OCI-LY1 (cell line): ENCODE measurements around the gene UBA6.

ENCODE experiments used
- H2AFZ ChIP-seq: fragments of 200-600 bp; sonication (generic), shearing (Covaris generic); 2 replicates; pipeline ENCODE4 v1.6.0; 2014; ENCODE audit warnings: antibody characterized with exemption, mild to moderate bottlenecking, low read length
- H3F3A ChIP-seq: fragments of 200-600 bp; sonication (generic), shearing (Covaris generic); 2 replicates; pipeline ENCODE4 v1.6.0; 2014; ENCODE audit warnings: mild to moderate bottlenecking, antibody characterized with exemption, low read length, moderate library complexity; ENCODE audit not compliant: insufficient read depth
- H3K27ac ChIP-seq: fragments of 200-600 bp; sonication (generic); 2 replicates; pipeline ENCODE4 v1.5.1; 2014; ENCODE audit warnings: low read length, mixed run types, mild to moderate bottlenecking, low read depth; ENCODE audit not compliant: poor library complexity, severe bottlenecking
- H3K27me3 ChIP-seq: fragments of 200-600 bp; sonication (generic); 2 replicates; pipeline ENCODE4 v1.6.0; 2014; ENCODE audit warnings: antibody characterized with exemption, mild to moderate bottlenecking, low read length, moderate library complexity; ENCODE audit not compliant: insufficient read depth
- H3K36me3 ChIP-seq: fragments of 200-600 bp; sonication (generic); 2 replicates; pipeline ENCODE4 v1.6.1; 2014; ENCODE audit warnings: mild to moderate bottlenecking, antibody characterized with exemption, low read length, moderate library complexity, mixed read lengths; ENCODE audit not compliant: insufficient read depth
- H3K4me1 ChIP-seq: fragments of 200-600 bp; sonication (generic); 2 replicates; pipeline ENCODE4 v1.5.1; 2014; ENCODE audit warnings: mild to moderate bottlenecking, low read length, moderate library complexity; ENCODE audit not compliant: insufficient read depth, severe bottlenecking
- H3K4me2 ChIP-seq: fragments of 200-600 bp; sonication (generic), shearing (Covaris generic); 2 replicates; pipeline ENCODE4 v1.6.1; 2014; ENCODE audit warnings: low read length
- H3K4me3 ChIP-seq: fragments of 200-600 bp; sonication (generic); 2 replicates; pipeline ENCODE4 v1.5.1; 2014; ENCODE audit warnings: low read length, low read depth, mild to moderate bottlenecking, mixed read lengths; ENCODE audit not compliant: poor library complexity, severe bottlenecking
- H3K79me2 ChIP-seq: fragments of 200-600 bp; shearing (Covaris generic); 2 replicates; pipeline ENCODE4 v1.6.1; 2016; ENCODE audit warnings: mixed run types, low read length, mixed read lengths; ENCODE audit not compliant: insufficient read depth
- H3K9ac ChIP-seq: fragments of 200-600 bp; sonication (generic), shearing (Covaris generic); 2 replicates; pipeline ENCODE4 v1.6.1; 2014; ENCODE audit warnings: mild to moderate bottlenecking, low read length, mixed read lengths
- H3K9me2 ChIP-seq: fragments of 200-600 bp; sonication (generic), shearing (Covaris generic); 2 replicates; pipeline ENCODE4 v1.6.1; 2014; ENCODE audit warnings: low read depth, mild to moderate bottlenecking, low read length, mixed read lengths
- H3K9me3 ChIP-seq: fragments of 200-600 bp; shearing (Covaris generic); 2 replicates; pipeline ENCODE4 v1.6.1; 2014; ENCODE audit warnings: low read length, mixed read lengths
- H4K20me1 ChIP-seq: fragments of 200-600 bp; sonication (generic), shearing (Covaris generic); 2 replicates; pipeline ENCODE4 v1.6.0; 2016; ENCODE audit warnings: mild to moderate bottlenecking, low read length; ENCODE audit not compliant: insufficient read depth
- EZH2 ChIP-seq: fragments of 200-600 bp; sonication (generic), shearing (Covaris generic); IDR thresholded peaks from 2 replicates; pipeline ENCODE4 v1.8.0; 2017; ENCODE audit warnings: borderline replicate concordance, mixed run types, mild to moderate bottlenecking, antibody characterized with exemption, low read length, moderate library complexity, mixed read lengths
- TF ChIP-seq, protein P1 (sequence below): fragments of 200-600 bp; sonication (generic), shearing (Covaris generic); IDR thresholded peaks from 2 replicates; pipeline ENCODE4 v1.5.1; 2017; ENCODE audit warnings: mild to moderate bottlenecking, antibody characterized with exemption, low read length, moderate library complexity, mixed read lengths

The UBA6 gene

DNA sequence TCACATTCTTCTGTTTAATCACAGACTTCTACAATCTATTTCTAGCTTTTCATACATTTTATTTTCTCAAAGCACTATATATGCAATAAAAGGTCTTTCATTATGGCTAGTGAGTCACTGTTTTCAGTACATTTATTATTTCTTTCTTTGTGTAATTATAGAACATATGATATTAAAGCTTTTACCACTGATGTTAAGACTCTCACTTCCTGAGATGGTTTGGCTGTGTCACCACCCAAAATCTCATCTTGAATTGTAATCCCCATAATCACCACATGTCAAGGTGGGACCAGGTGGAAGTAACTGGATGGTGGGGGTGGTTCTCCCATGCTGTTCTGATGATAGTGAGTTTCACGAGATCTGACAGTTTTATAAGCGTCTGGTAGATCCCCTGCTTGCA lies 41.9 kb downstream of the UBA6 start:
- H3K9me2 ChIP-seq = no peaks in the 10 kb centered on the region
- no peak overlapping the region for H3K4me3 ChIP-seq
- no peaks in the 10 kb centered on the region for H3K79me2 ChIP-seq
- peaks cover 15% of the 10 kb centered on the region for H3K9me3 ChIP-seq
- no peaks in the 10 kb centered on the region for H3K27me3 ChIP-seq
- no peak overlapping the region for H2AFZ ChIP-seq
- H3K4me1 ChIP-seq = no peaks in the 10 kb centered on the region
- H3K4me2 ChIP-seq = no peak overlapping the region
- TF ChIP-seq, protein P1, sequence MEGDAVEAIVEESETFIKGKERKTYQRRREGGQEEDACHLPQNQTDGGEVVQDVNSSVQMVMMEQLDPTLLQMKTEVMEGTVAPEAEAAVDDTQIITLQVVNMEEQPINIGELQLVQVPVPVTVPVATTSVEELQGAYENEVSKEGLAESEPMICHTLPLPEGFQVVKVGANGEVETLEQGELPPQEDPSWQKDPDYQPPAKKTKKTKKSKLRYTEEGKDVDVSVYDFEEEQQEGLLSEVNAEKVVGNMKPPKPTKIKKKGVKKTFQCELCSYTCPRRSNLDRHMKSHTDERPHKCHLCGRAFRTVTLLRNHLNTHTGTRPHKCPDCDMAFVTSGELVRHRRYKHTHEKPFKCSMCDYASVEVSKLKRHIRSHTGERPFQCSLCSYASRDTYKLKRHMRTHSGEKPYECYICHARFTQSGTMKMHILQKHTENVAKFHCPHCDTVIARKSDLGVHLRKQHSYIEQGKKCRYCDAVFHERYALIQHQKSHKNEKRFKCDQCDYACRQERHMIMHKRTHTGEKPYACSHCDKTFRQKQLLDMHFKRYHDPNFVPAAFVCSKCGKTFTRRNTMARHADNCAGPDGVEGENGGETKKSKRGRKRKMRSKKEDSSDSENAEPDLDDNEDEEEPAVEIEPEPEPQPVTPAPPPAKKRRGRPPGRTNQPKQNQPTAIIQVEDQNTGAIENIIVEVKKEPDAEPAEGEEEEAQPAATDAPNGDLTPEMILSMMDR = no peak
- TF ChIP-seq EZH2 = no peak
- no peak overlapping the region for H3K27ac ChIP-seq
- H3K9ac ChIP-seq = no peak overlapping the region
- H4K20me1 ChIP-seq = no peaks in the 10 kb centered on the region
- H3K36me3 ChIP-seq = peaks cover 73% of the 10 kb centered on the region
- H3F3A ChIP-seq = no peaks in the 10 kb centered on the region

DNA sequence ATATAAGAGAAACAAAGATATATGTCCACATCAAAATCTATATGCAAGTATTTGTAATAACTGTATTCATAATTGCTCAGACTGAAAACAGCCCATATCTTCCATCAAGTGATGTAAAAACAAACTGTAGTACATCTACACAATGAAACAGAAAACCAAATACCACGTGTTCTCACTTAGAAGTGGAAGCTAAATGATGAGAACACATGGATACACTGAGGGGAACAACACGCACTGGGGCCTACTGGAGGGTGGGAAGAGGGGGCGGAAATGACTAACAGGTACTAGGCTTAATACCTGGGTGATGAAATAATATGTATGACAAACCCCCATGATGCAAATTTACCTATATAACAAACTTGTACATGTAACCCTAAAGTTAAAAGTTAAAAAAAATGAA lies 42.7 kb downstream of the UBA6 start:
- Histone ChIP-seq H3K27me3 (no peaks in the 10 kb centered on the region), H3K9me3 (peaks cover 15% of the 10 kb centered on the region), H3K79me2 (no peaks in the 10 kb centered on the region), H3K4me2 (no peak overlapping the region), H2AFZ (no peak overlapping the region), H3K4me3 (no peak overlapping the region), H4K20me1 (no peaks in the 10 kb centered on the region), H3F3A (no peaks in the 10 kb centered on the region), H3K36me3 (peaks cover 65% of the 10 kb centered on the region), H3K27ac (no peak overlapping the region), H3K9me2 (no peaks in the 10 kb centered on the region), H3K4me1 (no peaks in the 10 kb centered on the region), H3K9ac (no peak overlapping the region)
- TF ChIP-seq, protein P1 = no peak
- TF ChIP-seq EZH2 = no peak

DNA sequence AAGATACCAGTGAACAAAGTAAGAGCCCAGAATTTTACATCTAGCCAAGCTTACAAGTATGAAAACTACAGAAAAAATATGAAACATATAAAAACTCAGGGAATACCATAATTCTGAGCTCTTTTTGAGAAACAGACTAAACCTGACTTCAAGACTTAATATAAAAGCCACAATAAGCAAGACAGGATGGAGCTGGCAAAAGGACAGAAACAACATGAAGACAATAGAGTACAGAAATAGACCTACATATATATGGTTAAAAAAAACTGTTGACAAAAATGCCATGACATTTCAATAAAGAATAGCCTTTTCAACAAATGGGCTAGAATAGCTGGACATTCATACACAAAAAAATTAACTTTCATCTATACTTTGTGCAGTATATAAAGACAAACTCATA lies 49.4 kb downstream of the UBA6 start:
- Histone ChIP-seq H3K4me1 (no peaks in the 10 kb centered on the region), H2AFZ (no peak overlapping the region), H3K4me2 (no peak overlapping the region), H3K36me3 (peaks cover 36% of the 10 kb centered on the region), H3K27me3 (no peaks in the 10 kb centered on the region), H3K9me2 (no peaks in the 10 kb centered on the region), H3K4me3 (no peak overlapping the region), H3F3A (no peaks in the 10 kb centered on the region), H4K20me1 (no peaks in the 10 kb centered on the region), H3K9me3 (no peaks in the 10 kb centered on the region), H3K9ac (no peak overlapping the region), H3K27ac (no peak overlapping the region), H3K79me2 (no peaks in the 10 kb centered on the region)
- TF ChIP-seq EZH2 = no peak
- TF ChIP-seq, protein P1 = no peak
